ENCODE data around the gene RHBDD1.

DNA sequence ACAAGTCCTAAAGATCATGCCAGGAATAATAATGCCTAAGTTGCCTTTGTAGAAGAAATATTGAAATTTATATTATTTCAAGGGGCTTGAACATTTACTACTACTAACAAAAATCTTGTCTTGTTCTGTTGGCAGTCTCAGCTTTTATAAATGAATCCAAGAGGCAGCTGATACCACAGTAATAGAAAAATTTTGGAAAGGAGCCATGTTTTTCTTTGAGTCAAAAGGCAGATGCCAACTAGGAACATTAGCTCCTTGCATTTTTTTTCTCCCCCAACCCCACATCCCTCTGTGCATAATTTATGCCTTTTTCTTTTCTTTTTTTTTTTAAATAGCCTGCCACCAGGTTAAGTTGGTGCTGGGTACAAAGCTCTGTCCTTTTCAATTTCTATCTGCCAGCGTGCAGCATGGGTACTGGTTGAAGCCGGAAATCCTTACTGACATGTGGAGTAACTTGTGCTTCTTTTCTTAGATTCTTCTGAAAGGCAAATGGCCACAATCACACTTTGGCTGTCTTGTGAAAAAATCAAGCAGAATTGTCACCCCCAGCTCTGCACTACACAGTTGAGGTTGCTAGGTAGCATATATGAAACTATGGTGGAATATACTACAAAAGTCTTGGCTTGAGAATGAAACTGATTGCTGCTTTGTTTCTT, 98.8 kb downstream of the RHBDD1 start:
- TF ChIP-seq POLR2A (IDR thresholded peaks at IDR 0.05) = no peak
- TF ChIP-seq, protein P1, sequence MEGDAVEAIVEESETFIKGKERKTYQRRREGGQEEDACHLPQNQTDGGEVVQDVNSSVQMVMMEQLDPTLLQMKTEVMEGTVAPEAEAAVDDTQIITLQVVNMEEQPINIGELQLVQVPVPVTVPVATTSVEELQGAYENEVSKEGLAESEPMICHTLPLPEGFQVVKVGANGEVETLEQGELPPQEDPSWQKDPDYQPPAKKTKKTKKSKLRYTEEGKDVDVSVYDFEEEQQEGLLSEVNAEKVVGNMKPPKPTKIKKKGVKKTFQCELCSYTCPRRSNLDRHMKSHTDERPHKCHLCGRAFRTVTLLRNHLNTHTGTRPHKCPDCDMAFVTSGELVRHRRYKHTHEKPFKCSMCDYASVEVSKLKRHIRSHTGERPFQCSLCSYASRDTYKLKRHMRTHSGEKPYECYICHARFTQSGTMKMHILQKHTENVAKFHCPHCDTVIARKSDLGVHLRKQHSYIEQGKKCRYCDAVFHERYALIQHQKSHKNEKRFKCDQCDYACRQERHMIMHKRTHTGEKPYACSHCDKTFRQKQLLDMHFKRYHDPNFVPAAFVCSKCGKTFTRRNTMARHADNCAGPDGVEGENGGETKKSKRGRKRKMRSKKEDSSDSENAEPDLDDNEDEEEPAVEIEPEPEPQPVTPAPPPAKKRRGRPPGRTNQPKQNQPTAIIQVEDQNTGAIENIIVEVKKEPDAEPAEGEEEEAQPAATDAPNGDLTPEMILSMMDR (IDR thresholded peaks at IDR 0.05) = no peak
